Liver (tissue), 9 donors: ENCODE results near the gene RHOH. TPM values are rescaled to one million over a fixed set of nuclear protein-coding genes. Genes with fewer than 3 reads are reported as not detected.

Experiments used
- DNase-seq: peaks from one replicate; pipeline ENCODE4 v3.0.0-alpha.2; 2017; ENCODE audit warnings: low spot score
- H3K27ac ChIP-seq, 2 donors: one replicate each; pipeline ENCODE4 v1.7.0; 2013; ENCODE audit warnings: inconsistent platforms in 2 of 2, low read length in 2 of 2, control low read depth in 1 of 2, low read depth in 1 of 2, mild to moderate bottlenecking in 1 of 2
- H3K27me3 ChIP-seq, 4 donors: one replicate each; pipeline versions ENCODE4 v1.6.1 to v1.7.0; 2013; ENCODE audit warnings: low read length in 3 of 4, inconsistent platforms in 1 of 4, mild to moderate bottlenecking in 1 of 4, moderate library complexity in 1 of 4; ENCODE audit not compliant: control insufficient read depth in 4 of 4, insufficient read depth in 4 of 4
- H3K36me3 ChIP-seq, 4 donors: one replicate each; pipeline versions ENCODE4 v1.6.1 to v1.7.0; 2013; ENCODE audit warnings: low read length in 3 of 4, mild to moderate bottlenecking in 3 of 4, low read depth in 1 of 4, moderate library complexity in 1 of 4; ENCODE audit not compliant: control insufficient read depth in 4 of 4, insufficient read depth in 3 of 4
- H3K4me1 ChIP-seq, 4 donors: one replicate each; pipeline versions ENCODE4 v1.6.1 to v1.7.0; 2013; ENCODE audit warnings: low read length in 3 of 4, mild to moderate bottlenecking in 3 of 4, moderate library complexity in 1 of 4; ENCODE audit not compliant: control insufficient read depth in 4 of 4, insufficient read depth in 4 of 4
- H3K4me3 ChIP-seq, 3 donors: one replicate each; pipeline versions ENCODE4 v1.6.1 to v1.7.0; 2013; ENCODE audit warnings: low read length in 3 of 3, control low read depth in 1 of 3, low read depth in 1 of 3, mild to moderate bottlenecking in 1 of 3
- H3K9ac ChIP-seq, 2 donors: one replicate each; pipeline ENCODE4 v1.7.0; 2013; ENCODE audit warnings: low read length in 2 of 2, mild to moderate bottlenecking in 2 of 2, moderate library complexity in 2 of 2, control low read depth in 1 of 2, low read depth in 1 of 2
- H3K9me3 ChIP-seq, 4 donors: one replicate each; pipeline versions ENCODE4 v1.6.1 to v1.7.0; 2013; ENCODE audit warnings: low read length in 3 of 4; ENCODE audit not compliant: control insufficient read depth in 4 of 4
- ATF3 ChIP-seq: IDR thresholded peaks from 2 replicates; pipeline ENCODE4 v1.6.1; 2016; ENCODE audit warnings: antibody characterized with exemption
- EGR1 ChIP-seq, 2 donors: IDR thresholded peaks; 2 replicates each; pipeline ENCODE4 v1.6.1; 2016 to 2018; ENCODE audit warnings: antibody characterized with exemption in 2 of 2, low read depth in 2 of 2
- FOXA1 ChIP-seq: IDR thresholded peaks from 2 replicates; pipeline ENCODE4 v1.6.1; 2016; ENCODE audit warnings: antibody characterized with exemption
- HNF4G ChIP-seq: IDR thresholded peaks from 2 replicates; pipeline ENCODE4 v1.6.1; 2016; ENCODE audit warnings: antibody characterized with exemption
- JUND ChIP-seq, 2 donors: IDR thresholded peaks; 2 replicates each; pipeline ENCODE4 v1.6.1; 2016; ENCODE audit warnings: antibody characterized with exemption in 2 of 2
- NR2F2 ChIP-seq: IDR thresholded peaks from 2 replicates; pipeline ENCODE4 v1.6.1; 2016; ENCODE audit warnings: antibody characterized with exemption
- RAD21 ChIP-seq, 2 donors: IDR thresholded peaks; 2 replicates each; pipeline ENCODE4 v1.6.1; 2016; ENCODE audit warnings: antibody characterized with exemption in 2 of 2, mild to moderate bottlenecking in 2 of 2
- RXRA ChIP-seq, 2 donors: IDR thresholded peaks; 2 replicates each; pipeline ENCODE4 v1.6.1; 2017 to 2018; ENCODE audit warnings: antibody characterized with exemption in 2 of 2, mild to moderate bottlenecking in 1 of 2
- SP1 ChIP-seq: IDR thresholded peaks from 2 replicates; pipeline ENCODE4 v1.6.1; 2018; ENCODE audit warnings: antibody characterized with exemption, mild to moderate bottlenecking
- TAF1 ChIP-seq: conservative IDR thresholded peaks from 2 replicates; pipeline ENCODE4 v1.6.1; 2016; ENCODE audit warnings: antibody characterized with exemption, mild to moderate bottlenecking
- YY1 ChIP-seq: IDR thresholded peaks from 2 replicates; pipeline ENCODE4 v1.6.1; 2016; ENCODE audit warnings: antibody characterized with exemption, mild to moderate bottlenecking
- ZBTB33 ChIP-seq: IDR thresholded peaks from 2 replicates; pipeline ENCODE4 v1.6.1; 2016; ENCODE audit warnings: antibody characterized with exemption
- WGBS: extraction: QIAGEN DNeasy Blood & Tissue Kit; methylation state at CpG from one replicate; pipeline ENCODE4 v1.1.7; 2013; 5-methylcytosine and 5-hydroxymethylcytosine counted together
- polyA plus RNA-seq, 2 donors: library from polyadenylated mRNA; stranded (reverse) in 1 of 2; unstranded in 1 of 2; fragments of 200-250 nt in 1 of 2; fragments of >200 nt in 1 of 2; fragmentation: Nextera tagmentation in 1 of 2; extraction: Ambion mirVana in 1 of 2; gene quantifications; one replicate each; pipeline versions ENCODE4 v1.2.1 to v1.2.3, GENCODE V29; 2013 to 2015
- total RNA-seq, 2 donors: library from RNA; depleted of rRNA; stranded (reverse); fragments of >200 nt; gene quantifications; one replicate each; pipeline ENCODE4 v1.2.3, GENCODE V29; 2014
- TF ChIP-seq, protein P1 (sequence below): IDR thresholded peaks from 2 replicates; pipeline ENCODE4 v1.6.1; 2016; ENCODE audit warnings: antibody characterized with exemption, mild to moderate bottlenecking
- TF ChIP-seq, protein P2 (sequence below): IDR thresholded peaks from 2 replicates; pipeline ENCODE4 v1.6.1; 2016; ENCODE audit warnings: antibody characterized with exemption
- TF ChIP-seq, protein P3 (sequence below): fragments of 150-350 bp; IDR thresholded peaks from 2 replicates; pipeline ENCODE4 v1.5.1; 2017; ENCODE audit warnings: improper control_type of control experiment, low read depth, low read length; ENCODE audit not compliant: missing input control
- donor health status: healthy.
- donor health status: healthy.
- donor health status: healthy.
- donor health status: healthy.
- donor health status: healthy.

Gene RHOH
- total and polyA plus RNA-seq, 4 donors = 0.56 to 2.3 (median 1.3) TPM

DNA sequence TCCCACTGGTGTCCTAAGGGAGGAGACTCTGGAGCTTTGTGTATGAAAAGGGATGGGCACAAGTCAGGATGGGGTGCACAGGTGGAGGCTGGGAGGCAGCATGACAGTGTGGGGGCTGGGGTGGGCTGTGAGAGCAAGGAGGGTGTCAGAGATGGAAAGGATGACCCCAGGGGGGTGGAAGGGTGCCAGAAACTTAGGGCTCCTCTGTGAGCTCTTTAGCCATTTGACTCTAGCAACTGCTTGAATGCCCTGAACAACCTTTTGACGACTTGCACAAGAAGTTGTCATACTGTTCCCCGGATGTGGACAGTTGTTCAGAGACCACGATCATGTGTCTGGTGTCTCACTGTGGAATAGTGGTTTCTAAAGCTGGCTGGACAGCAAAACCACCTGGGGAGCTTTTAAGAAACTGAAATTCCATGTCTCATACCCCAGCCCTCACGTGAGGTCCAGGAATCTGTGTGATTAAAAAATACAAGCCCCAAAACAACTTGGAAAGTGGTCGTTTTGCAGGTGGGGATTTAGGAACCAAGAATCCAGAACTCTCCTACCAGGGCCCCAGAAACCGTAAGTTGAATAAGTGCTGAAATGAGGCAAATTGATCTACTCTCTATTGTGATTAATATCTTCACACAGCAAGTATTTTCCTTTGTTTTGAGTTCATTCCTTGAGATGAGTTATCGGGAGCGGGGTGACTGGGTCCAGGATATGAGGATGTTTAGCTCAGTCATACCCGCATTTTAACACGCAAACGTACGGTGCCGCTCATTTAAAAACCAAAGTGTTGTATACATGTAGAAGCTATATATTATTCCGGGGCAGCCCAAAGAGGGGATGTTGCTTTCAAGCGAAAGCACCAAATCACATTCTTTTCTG, 3.4 kb downstream of the RHOH start:
- peak overlapping the region in 1 of 2 donors; percentile 80 for H3K9ac ChIP-seq
- H3K27ac ChIP-seq = peak overlapping the region; percentile 30 to 40
- no peaks in the 10 kb centered on the region for H3K9me3 ChIP-seq
- DNase-seq = no peak
- no peaks in the 10 kb centered on the region for H3K27me3 ChIP-seq
- H3K36me3 ChIP-seq = no peaks in the 10 kb centered on the region
- no peak overlapping the region for H3K4me3 ChIP-seq
- no peaks in the 10 kb centered on the region for H3K4me1 ChIP-seq
- WGBS = 73% methylated on average over 15 of the region's 15 CpGs
- TF ChIP-seq, protein P1, sequence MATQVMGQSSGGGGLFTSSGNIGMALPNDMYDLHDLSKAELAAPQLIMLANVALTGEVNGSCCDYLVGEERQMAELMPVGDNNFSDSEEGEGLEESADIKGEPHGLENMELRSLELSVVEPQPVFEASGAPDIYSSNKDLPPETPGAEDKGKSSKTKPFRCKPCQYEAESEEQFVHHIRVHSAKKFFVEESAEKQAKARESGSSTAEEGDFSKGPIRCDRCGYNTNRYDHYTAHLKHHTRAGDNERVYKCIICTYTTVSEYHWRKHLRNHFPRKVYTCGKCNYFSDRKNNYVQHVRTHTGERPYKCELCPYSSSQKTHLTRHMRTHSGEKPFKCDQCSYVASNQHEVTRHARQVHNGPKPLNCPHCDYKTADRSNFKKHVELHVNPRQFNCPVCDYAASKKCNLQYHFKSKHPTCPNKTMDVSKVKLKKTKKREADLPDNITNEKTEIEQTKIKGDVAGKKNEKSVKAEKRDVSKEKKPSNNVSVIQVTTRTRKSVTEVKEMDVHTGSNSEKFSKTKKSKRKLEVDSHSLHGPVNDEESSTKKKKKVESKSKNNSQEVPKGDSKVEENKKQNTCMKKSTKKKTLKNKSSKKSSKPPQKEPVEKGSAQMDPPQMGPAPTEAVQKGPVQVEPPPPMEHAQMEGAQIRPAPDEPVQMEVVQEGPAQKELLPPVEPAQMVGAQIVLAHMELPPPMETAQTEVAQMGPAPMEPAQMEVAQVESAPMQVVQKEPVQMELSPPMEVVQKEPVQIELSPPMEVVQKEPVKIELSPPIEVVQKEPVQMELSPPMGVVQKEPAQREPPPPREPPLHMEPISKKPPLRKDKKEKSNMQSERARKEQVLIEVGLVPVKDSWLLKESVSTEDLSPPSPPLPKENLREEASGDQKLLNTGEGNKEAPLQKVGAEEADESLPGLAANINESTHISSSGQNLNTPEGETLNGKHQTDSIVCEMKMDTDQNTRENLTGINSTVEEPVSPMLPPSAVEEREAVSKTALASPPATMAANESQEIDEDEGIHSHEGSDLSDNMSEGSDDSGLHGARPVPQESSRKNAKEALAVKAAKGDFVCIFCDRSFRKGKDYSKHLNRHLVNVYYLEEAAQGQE = peak; percentile 45
- TF ChIP-seq TAF1 = no peak

GRCh38 chr4:40200875-40201801, 4.3 kb downstream of the RHOH start:
- H3K27ac ChIP-seq = peak overlapping the region in 1 of 2 donors; percentile 39
- H3K27me3 ChIP-seq = no peaks in the 10 kb centered on the region
- H3K9ac ChIP-seq = no peak overlapping the region
- no peaks in the 10 kb centered on the region for H3K4me1 ChIP-seq
- TF ChIP-seq, protein P2, sequence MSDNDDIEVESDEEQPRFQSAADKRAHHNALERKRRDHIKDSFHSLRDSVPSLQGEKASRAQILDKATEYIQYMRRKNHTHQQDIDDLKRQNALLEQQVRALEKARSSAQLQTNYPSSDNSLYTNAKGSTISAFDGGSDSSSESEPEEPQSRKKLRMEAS = no peak
- TF ChIP-seq FOXA1 (no peak), RAD21 (IDR thresholded peaks at IDR 0.05) (no peak), ZBTB33 (no peak), RXRA (IDR thresholded peaks at IDR 0.05) (no peak), EGR1 (IDR thresholded peaks at IDR 0.05; ENCODE audit: low read depth in 2 of 2) (no peak), HNF4G (no peak), YY1 (no peak), ATF3 (no peak), NR2F2 (no peak), SP1 (no peak), JUND (IDR thresholded peaks at IDR 0.05) (no peak)
- TF ChIP-seq, protein P3, sequence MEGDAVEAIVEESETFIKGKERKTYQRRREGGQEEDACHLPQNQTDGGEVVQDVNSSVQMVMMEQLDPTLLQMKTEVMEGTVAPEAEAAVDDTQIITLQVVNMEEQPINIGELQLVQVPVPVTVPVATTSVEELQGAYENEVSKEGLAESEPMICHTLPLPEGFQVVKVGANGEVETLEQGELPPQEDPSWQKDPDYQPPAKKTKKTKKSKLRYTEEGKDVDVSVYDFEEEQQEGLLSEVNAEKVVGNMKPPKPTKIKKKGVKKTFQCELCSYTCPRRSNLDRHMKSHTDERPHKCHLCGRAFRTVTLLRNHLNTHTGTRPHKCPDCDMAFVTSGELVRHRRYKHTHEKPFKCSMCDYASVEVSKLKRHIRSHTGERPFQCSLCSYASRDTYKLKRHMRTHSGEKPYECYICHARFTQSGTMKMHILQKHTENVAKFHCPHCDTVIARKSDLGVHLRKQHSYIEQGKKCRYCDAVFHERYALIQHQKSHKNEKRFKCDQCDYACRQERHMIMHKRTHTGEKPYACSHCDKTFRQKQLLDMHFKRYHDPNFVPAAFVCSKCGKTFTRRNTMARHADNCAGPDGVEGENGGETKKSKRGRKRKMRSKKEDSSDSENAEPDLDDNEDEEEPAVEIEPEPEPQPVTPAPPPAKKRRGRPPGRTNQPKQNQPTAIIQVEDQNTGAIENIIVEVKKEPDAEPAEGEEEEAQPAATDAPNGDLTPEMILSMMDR = no peak
- H3K4me3 ChIP-seq = no peak overlapping the region
- no peaks in the 10 kb centered on the region for H3K9me3 ChIP-seq
- H3K36me3 ChIP-seq = no peaks in the 10 kb centered on the region
- DNase-seq = no peak
- 63% methylated on average over 13 of the region's 13 CpGs for WGBS
